NT2/D1 (cell line): Measurements from ENCODE around the gene STARD6.

Experiments
- DNase-seq: peaks from one replicate; pipeline ENCODE4 v3.0.0-alpha.2; 2011; ENCODE audit warnings: low read depth, low spot score
- H3K27me3 ChIP-seq: 2 replicates; pipeline ENCODE4 v1.6.0; 2011; ENCODE audit warnings: mild to moderate bottlenecking; ENCODE audit not compliant: insufficient read length, insufficient read depth
- H3K36me3 ChIP-seq: 2 replicates; pipeline ENCODE4 v1.6.1; 2011; ENCODE audit warnings: mild to moderate bottlenecking, low read length, mixed read lengths; ENCODE audit not compliant: insufficient read depth, insufficient read length
- H3K4me1 ChIP-seq: 2 replicates; pipeline ENCODE4 v1.5.1; 2011; ENCODE audit not compliant: insufficient read depth, insufficient read length
- H3K4me3 ChIP-seq: 2 replicates; pipeline ENCODE4 v1.5.1; 2011; ENCODE audit warnings: low read depth; ENCODE audit not compliant: insufficient read length
- H3K9ac ChIP-seq: 2 replicates; pipeline ENCODE4 v1.6.0; 2011; ENCODE audit warnings: low read depth; ENCODE audit not compliant: insufficient read length
- H3K9me3 ChIP-seq: 2 replicates; pipeline ENCODE4 v1.5.1; 2011; ENCODE audit warnings: mild to moderate bottlenecking, low read length; ENCODE audit not compliant: insufficient read depth
- SUZ12 ChIP-seq: IDR thresholded peaks from 2 replicates; pipeline ENCODE4 v1.6.1; 2011; ENCODE audit not compliant: insufficient read length, insufficient read depth; ENCODE audit errors: extremely low read depth
- YY1 ChIP-seq: IDR thresholded peaks from 2 replicates; pipeline ENCODE4 v1.6.1; 2011; ENCODE audit not compliant: insufficient read length, insufficient read depth
- ZNF274 ChIP-seq: IDR thresholded peaks from 2 replicates; pipeline ENCODE4 v1.6.1; 2011; ENCODE audit warnings: mild to moderate bottlenecking, low read depth, low read length

Gene STARD6

DNA sequence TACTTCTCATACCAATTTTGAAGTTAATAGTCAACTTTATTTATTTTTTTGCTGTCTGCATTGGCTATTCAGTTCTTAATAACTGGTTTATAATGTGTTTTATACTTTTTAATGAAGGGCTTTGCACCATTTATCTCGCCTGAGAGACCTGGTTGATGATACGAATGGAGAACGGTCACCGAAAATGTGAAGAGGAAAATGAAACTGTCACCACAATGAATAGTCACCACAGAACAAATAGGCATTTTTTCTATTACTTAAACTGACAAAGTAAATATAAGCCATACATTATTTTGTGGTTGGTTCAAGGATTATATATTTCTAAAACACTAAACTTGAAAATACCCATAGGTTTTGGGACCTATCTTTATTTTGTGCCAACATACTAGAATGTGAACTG lies 20.4 kb upstream of the STARD6 start:
- Histone ChIP-seq H3K4me1 (no peaks in the 10 kb centered on the region), H3K27me3 (no peaks in the 10 kb centered on the region), H3K36me3 (peaks cover 30% of the 10 kb centered on the region), H3K9ac (no peak overlapping the region), H3K4me3 (no peak overlapping the region), H3K9me3 (no peaks in the 10 kb centered on the region)
- TF ChIP-seq YY1 (no peak), ZNF274 (no peak), SUZ12 (no peak)
- DNase-seq = no peak

DNA sequence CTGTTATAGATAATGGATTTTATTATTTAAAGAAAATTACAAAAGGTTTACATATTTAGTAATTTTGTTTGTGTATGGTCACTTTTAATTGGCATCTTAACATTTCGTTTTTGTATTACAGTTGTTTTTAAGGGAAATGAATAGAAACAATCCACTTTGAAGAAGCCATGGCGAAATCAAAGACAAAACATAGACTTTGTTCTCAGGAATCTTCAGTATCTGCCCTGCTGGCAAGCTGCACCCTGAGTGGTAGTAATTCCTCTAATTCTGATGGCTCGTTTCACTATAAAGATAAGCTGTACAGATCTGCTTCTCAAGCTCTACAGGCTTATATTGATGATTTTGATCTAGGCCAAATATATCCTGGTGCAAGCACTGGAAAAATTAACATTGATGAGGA lies 2.7 kb upstream of the STARD6 start:
- Histone ChIP-seq H3K36me3 (peaks cover 26% of the 10 kb centered on the region), H3K9ac (no peak overlapping the region), H3K4me1 (no peaks in the 10 kb centered on the region), H3K4me3 (no peak overlapping the region), H3K9me3 (no peaks in the 10 kb centered on the region), H3K27me3 (no peaks in the 10 kb centered on the region)
- DNase-seq = no peak
- TF ChIP-seq SUZ12 (no peak), ZNF274 (no peak), YY1 (no peak)

GRCh38 chr18:54359233-54359632 lies 1.6 kb upstream of the STARD6 start:
- Histone ChIP-seq H3K4me1 (no peaks in the 10 kb centered on the region), H3K9ac (peak overlapping the region; percentile 90), H3K36me3 (peaks cover 24% of the 10 kb centered on the region), H3K27me3 (no peaks in the 10 kb centered on the region), H3K9me3 (no peaks in the 10 kb centered on the region), H3K4me3 (peak overlapping the region; percentile 80)
- no peak for DNase-seq
- no peak for TF ChIP-seq SUZ12

DNA sequence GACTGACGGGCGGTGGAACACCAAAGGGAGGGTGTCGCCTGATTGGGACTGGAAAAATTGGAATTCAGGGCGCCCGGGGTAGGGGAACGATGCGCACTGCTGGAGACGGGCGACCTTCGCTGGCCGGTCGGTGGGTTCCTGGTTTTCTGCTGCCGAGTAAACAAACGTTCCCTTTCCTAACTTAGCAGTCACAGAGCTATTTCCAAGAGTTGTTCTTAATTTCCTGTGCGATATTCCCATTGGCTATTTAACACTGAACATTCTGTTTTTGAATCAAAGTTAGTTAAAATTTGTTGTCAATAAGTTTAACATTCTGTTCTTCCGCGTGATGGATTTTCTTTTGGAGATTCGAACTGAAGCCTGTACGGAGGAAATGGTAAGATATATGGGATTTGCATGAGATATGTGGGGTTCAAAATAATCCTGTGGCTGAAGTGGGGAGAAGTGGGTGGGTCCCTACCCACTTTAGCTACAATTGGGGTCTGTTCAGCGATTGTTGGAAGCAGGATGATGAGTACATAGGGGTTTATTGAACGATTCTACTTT lies 910 bp upstream of the STARD6 start:
- Histone ChIP-seq H3K4me1 (no peaks in the 10 kb centered on the region), H3K9ac (peak overlapping the region; percentile 90), H3K4me3 (peak overlapping the region; percentile 80), H3K27me3 (no peaks in the 10 kb centered on the region), H3K9me3 (no peaks in the 10 kb centered on the region), H3K36me3 (peaks cover 22% of the 10 kb centered on the region)
- DNase-seq = no peak
- TF ChIP-seq SUZ12 = no peak
- TF ChIP-seq YY1 = no peak
- TF ChIP-seq ZNF274 = no peak

DNA sequence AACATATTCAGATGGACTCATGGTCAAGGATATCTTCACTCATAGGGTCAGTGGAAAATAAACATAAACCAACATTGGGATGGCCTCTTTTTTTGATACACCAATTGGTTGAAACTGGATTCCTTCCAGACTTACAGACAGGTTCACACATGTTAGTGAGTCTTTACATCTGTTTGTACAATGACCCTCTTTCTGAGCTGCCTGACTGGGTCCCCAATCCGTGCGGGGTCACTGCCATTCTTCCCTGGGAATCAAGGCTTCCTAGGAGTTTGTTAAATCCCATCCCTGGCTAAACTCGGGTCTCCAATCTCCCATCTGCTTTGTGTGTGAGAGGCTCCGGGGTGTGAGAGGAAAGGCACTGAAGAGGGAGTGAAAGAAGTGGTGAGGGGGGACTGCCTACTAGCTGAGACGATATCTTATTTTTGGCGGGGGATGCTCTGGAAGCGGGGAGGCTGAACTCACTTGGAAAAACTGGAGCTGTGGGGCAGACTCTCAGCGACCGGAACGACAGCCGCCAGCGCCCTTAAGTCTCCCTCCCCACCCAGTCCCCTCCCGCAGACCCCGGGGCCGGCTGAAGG lies 487 bp downstream of the STARD6 start:
- Histone ChIP-seq H3K9ac (peak overlapping the region; percentile 90), H3K36me3 (peaks cover 16% of the 10 kb centered on the region), H3K4me3 (peak overlapping the region; percentile 80), H3K4me1 (no peaks in the 10 kb centered on the region), H3K27me3 (no peaks in the 10 kb centered on the region), H3K9me3 (no peaks in the 10 kb centered on the region)
- DNase-seq = no peak
- no peak for TF ChIP-seq SUZ12
- TF ChIP-seq ZNF274 = no peak
- no peak for TF ChIP-seq YY1

GRCh38 chr18:54351186-54351585 lies 6.5 kb downstream of the STARD6 start:
- Histone ChIP-seq H3K4me3 (no peak overlapping the region), H3K4me1 (no peaks in the 10 kb centered on the region), H3K9me3 (no peaks in the 10 kb centered on the region), H3K36me3 (no peaks in the 10 kb centered on the region), H3K27me3 (no peaks in the 10 kb centered on the region), H3K9ac (no peak overlapping the region)
- no peak for TF ChIP-seq ZNF274
- TF ChIP-seq YY1 = no peak
- no peak for TF ChIP-seq SUZ12
- DNase-seq = no peak

GRCh38 chr18:54338230-54338629 lies 19.4 kb downstream of the STARD6 start:
- H3K36me3 ChIP-seq = no peaks in the 10 kb centered on the region
- H3K4me1 ChIP-seq = no peaks in the 10 kb centered on the region
- TF ChIP-seq YY1 (no peak), SUZ12 (no peak), ZNF274 (no peak)
- no peaks in the 10 kb centered on the region for H3K27me3 ChIP-seq
- no peak overlapping the region for H3K4me3 ChIP-seq
- no peak overlapping the region for H3K9ac ChIP-seq
- no peaks in the 10 kb centered on the region for H3K9me3 ChIP-seq
- no peak for DNase-seq
